ENCODE data around the gene DLG3. TPM values are rescaled to one million over a fixed set of nuclear protein-coding genes. Genes with fewer than 3 reads are reported as not detected.

Gene DLG3
- total RNA-seq, 1 experiment from 2014 or later = 71.2 TPM

DNA sequence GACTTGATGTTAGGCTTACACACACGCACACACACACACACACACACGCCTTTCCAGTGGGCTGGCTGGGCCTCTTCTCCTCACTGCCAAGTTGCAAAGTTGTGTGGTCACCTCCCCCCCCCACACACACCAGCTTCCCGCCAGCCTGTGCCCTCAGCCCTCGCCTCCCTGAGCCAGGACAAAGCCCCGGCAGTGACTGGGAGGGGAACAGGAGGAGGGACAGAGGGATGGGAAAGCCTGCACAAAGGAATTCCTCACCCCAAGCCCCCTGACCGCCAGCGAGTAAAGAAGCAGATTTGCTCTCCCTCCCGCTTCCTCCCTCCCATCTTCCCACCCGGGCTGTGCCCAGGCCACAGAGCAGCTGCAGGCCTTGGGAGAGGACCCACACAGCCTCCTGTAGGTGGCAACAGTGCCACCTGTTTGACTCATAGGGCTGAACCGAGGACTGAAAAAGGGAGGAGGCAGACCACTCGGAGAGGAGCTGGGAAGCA is 21.7 kb upstream of the DLG3 start, which contains the start of gene GDPD2:
GDPD2 (plus strand) TSS at position 464 of the 491 bp plus-strand sequence. CDS start 1,671 bp downstream, outside the sequence.
- Histone ChIP-seq H3K9ac (ENCODE audit: extremely low read depth, insufficient read length, low read length) (no peak within 1 kb of the TSS), H3K79me1 (ENCODE audit: insufficient read depth, low read depth, low read length, poor library complexity, severe bottlenecking) (no peaks in the 10 kb centered on the region), H2BK12ac (ENCODE audit: insufficient read length, low read depth, low read length) (no peak within 1 kb of the TSS), H2AK5ac (ENCODE audit: insufficient read length, low read length) (no peak within 1 kb of the TSS), H4K8ac (replicated peaks; ENCODE audit: insufficient read length, low read depth, low read length) (no peak within 1 kb of the TSS), H3K27ac (ENCODE audit: insufficient read length, low read depth, low read length) (no peak within 1 kb of the TSS), H4K5ac (ENCODE audit: insufficient read length, low read depth, low read length) (no peak within 1 kb of the TSS), H3K27me3 (ENCODE audit: insufficient read depth, low read length) (no peaks in the 10 kb centered on the region), H3K4me1 (ENCODE audit: insufficient read depth, low read length) (no peaks in the 10 kb centered on the region; the same call in 1 of the 2 replicates), H3K18ac (ENCODE audit: insufficient read length, low read depth, low read length) (peak within 1 kb of the TSS; percentile 21), H3K9me3 (ENCODE audit: control insufficient read depth, low read depth, low read length) (peaks cover 36% of the 10 kb centered on the region), H3K23ac (ENCODE audit: insufficient read length, low read depth, low read length) (no peak within 1 kb of the TSS), H4K91ac (ENCODE audit: insufficient read length, low read depth, low read length) (no peak within 1 kb of the TSS), H2BK120ac (ENCODE audit: low read depth, low read length, poor library complexity, severe bottlenecking) (no peak within 1 kb of the TSS), H3K79me2 (ENCODE audit: insufficient read depth, low read length) (no peaks in the 10 kb centered on the region), H2BK5ac (ENCODE audit: insufficient read length, low read length) (no peak within 1 kb of the TSS), H3T11ph (ENCODE audit: low read length) (no peak within 1 kb of the TSS), H3K23me2 (ENCODE audit: insufficient read length, low read depth, low read length, poor library complexity, severe bottlenecking) (peaks cover 12% of the 10 kb centered on the region), H2AFZ (ENCODE audit: low read length) (no peak within 1 kb of the TSS), H4K20me1 (ENCODE audit: control insufficient read depth, insufficient read depth, insufficient read length) (no peaks in the 10 kb centered on the region), H3K4me2 (ENCODE audit: insufficient read depth, insufficient read length, low read length) (peak within 1 kb of the TSS; percentile 60), H2BK20ac (ENCODE audit: low read depth, low read length, poor library complexity, severe bottlenecking) (no peak within 1 kb of the TSS), H3K14ac (ENCODE audit: insufficient read depth, low read length) (peak within 1 kb of the TSS; percentile 67), H3K4ac (ENCODE audit: low read depth, low read length) (no peak within 1 kb of the TSS), H3K56ac (ENCODE audit: insufficient read length, low read depth, low read length) (no peak within 1 kb of the TSS), H2BK15ac (ENCODE audit: low read depth, low read length) (no peak within 1 kb of the TSS)
- H3K36me3 Mint-ChIP-seq (ENCODE audit: insufficient read depth in 1 of 3, low read depth in 3 of 3) = peaks cover 28 to 51% (median 40%) of the 10 kb centered on the region in 3 experiments
- TF ChIP-seq, protein P1, sequence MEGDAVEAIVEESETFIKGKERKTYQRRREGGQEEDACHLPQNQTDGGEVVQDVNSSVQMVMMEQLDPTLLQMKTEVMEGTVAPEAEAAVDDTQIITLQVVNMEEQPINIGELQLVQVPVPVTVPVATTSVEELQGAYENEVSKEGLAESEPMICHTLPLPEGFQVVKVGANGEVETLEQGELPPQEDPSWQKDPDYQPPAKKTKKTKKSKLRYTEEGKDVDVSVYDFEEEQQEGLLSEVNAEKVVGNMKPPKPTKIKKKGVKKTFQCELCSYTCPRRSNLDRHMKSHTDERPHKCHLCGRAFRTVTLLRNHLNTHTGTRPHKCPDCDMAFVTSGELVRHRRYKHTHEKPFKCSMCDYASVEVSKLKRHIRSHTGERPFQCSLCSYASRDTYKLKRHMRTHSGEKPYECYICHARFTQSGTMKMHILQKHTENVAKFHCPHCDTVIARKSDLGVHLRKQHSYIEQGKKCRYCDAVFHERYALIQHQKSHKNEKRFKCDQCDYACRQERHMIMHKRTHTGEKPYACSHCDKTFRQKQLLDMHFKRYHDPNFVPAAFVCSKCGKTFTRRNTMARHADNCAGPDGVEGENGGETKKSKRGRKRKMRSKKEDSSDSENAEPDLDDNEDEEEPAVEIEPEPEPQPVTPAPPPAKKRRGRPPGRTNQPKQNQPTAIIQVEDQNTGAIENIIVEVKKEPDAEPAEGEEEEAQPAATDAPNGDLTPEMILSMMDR (conservative IDR thresholded peaks at IDR 0.05) = peak; percentile 55; the same call in 2 of the 3 replicates
- DNase-seq = peak; percentile 85
- WGBS (ENCODE audit: extremely low coverage, insufficient read length, low lambda C conversion rate) = no CpG with 5 or more reads among the region's 11 CpGs
- peaks cover 70 to 79% of the 10 kb centered on the region in 2 experiments for H3K9me3 Mint-ChIP-seq
- H3K4me1 Mint-ChIP-seq = peaks cover 26 to 54% of the 10 kb centered on the region in 2 experiments
- H3K27ac Mint-ChIP-seq = peak within 1 kb of the TSS; percentile 73 to 98 (median 90)
- H3K4me3 Mint-ChIP-seq = peak within 1 kb of the TSS; percentile 72 to 86
- peaks cover 2% of the 10 kb centered on the region for H3K27me3 Mint-ChIP-seq (ENCODE audit: low read depth)

Data from H9 (cell line).